VCaP (cell line): ENCODE results near the gene KDM4B.

Experiments used
- H3K27ac ChIP-seq: fragments of 450-650 bp; 2 replicates; pipeline ENCODE4 v1.5.1; 2017
- TF ChIP-seq, protein P1 (sequence below): fragments of 450-650 bp; conservative IDR thresholded peaks from 2 replicates; pipeline ENCODE4 v1.5.1; 2017; ENCODE audit warnings: mild to moderate bottlenecking, moderate library complexity

KDM4B gene

DNA sequence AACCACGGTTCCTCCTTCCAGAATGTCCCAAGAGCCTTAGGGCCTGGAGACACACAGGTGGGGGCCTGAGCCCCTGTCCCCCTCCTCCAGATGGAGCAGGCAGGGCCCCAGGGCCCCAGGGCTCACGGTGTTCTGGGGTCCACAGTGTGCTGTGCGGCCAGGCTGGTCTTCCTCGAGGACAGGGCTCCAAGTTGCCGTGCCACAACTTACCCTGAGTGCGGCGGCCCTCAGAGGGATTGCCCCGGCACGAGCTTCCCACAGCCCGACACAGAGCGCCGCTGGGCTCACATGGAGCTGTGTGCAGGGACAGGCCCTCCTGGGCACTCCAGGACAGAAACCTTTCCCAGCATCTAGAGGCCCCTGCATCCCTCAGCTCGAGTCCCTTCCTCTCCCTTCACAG lies 160.8 kb downstream of the KDM4B start:
- TF ChIP-seq, protein P1, sequence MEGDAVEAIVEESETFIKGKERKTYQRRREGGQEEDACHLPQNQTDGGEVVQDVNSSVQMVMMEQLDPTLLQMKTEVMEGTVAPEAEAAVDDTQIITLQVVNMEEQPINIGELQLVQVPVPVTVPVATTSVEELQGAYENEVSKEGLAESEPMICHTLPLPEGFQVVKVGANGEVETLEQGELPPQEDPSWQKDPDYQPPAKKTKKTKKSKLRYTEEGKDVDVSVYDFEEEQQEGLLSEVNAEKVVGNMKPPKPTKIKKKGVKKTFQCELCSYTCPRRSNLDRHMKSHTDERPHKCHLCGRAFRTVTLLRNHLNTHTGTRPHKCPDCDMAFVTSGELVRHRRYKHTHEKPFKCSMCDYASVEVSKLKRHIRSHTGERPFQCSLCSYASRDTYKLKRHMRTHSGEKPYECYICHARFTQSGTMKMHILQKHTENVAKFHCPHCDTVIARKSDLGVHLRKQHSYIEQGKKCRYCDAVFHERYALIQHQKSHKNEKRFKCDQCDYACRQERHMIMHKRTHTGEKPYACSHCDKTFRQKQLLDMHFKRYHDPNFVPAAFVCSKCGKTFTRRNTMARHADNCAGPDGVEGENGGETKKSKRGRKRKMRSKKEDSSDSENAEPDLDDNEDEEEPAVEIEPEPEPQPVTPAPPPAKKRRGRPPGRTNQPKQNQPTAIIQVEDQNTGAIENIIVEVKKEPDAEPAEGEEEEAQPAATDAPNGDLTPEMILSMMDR = no peak
- H3K27ac ChIP-seq = 0 out of 2 replicates have a peak overlapping the region, but pooled peaks have one; percentile 13

DNA sequence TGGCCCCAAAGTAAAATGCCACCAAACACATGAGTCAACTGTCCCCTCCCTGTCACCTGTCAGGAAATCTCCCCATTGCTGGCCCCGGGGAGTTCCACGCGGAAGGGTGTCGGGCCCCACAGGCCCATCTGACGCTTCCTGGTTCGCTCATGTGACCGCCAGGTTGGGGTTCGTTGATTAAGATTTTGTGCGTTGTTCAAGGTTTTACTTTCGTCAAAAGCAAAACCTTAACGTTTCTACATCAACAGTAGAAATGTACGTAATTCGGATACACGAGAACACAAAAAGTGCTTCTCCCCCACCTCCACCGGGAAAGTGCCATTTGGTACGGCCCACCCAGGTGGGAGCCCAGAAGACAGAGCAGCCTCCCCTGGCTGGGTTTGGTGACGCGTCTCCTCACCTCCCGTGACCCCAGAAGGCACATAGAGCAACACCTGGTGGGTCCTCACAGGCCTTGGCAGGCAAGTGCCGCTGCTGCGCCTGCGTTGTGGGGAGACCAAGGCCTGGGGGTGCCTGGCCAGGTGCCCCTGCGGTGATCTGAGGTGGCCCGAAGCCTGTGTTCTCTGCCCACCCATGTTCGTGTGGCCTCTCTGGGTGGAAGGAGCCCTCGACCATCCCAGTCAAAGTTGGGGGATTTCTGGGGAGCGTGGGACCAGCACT lies 161.6 kb downstream of the KDM4B start:
- H3K27ac ChIP-seq = peak overlapping the region; percentile 13; the same call in 1 of the 2 replicates
- TF ChIP-seq, protein P1 = no peak

DNA sequence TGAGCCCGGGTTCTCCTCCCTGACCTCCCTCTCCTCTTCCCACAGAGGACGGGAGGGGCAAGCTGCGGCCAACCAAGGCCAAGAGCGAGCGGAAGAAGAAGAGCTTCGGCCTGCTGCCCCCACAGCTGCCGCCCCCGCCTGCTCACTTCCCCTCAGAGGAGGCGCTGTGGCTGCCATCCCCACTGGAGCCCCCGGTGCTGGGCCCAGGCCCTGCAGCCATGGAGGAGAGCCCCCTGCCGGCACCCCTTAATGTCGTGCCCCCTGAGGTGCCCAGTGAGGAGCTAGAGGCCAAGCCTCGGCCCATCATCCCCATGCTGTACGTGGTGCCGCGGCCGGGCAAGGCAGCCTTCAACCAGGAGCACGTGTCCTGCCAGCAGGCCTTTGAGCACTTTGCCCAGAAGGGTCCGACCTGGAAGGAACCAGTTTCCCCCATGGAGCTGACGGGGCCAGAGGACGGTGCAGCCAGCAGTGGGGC lies 162.2 kb downstream of the KDM4B start:
- peak overlapping the region; percentile 13; the same call in 1 of the 2 replicates for H3K27ac ChIP-seq
- TF ChIP-seq, protein P1 = no peak

DNA sequence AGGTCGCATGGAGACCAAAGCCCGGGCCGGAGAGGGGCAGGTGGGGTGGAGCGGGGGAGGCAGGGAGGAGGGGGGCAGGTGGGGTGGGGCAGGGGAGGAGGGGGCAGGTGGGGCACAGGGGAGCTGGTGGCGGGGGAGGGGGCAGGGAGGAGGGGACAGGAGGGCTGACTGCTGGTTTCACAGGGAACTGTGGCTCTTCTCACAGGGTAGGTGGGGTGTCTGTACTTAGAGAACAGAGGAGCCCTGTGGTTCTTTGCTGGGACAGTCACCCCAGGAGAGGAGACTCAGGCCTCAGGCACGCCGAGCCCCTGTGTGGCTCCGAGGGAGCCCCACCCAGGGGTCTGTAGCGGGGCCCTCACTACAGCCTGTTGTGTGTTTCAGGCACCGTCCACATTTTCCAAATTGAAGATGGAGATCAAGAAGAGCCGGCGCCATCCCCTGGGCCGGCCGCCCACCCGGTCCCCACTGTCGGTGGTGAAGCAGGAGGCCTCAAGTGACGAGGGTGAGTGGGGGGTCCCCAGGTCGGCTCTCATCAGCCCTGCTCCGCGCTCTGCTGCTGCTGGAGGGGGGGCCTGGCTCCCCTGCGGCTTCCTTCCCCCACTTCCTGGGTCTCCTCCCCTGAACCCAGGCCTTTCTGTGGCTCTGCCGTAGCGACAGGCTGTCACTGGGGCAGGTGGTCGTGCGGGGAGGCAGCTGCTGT lies 162.7 kb downstream of the KDM4B start:
- TF ChIP-seq, protein P1 = no peak
- H3K27ac ChIP-seq = peak overlapping the region; percentile 82

DNA sequence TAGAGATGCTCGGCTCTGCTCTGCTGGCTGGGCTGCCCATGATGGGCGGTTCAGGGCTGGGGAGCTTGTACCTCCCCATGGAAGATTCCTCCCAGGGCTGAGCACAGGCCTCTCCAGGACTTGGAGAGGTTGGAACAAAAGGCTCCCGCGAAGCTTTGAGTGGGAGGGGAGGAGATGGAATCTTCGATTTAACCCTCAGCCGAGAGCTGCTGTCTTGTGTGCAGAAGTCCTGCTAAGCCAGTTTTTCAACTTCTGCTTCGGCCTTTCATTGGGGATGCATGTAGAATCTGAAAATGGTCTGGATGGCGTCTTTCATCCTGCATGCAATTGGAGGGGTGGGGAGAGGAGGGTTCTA lies 163.3 kb downstream of the KDM4B start:
- TF ChIP-seq, protein P1 = no peak
- H3K27ac ChIP-seq = peak overlapping the region; percentile 82

DNA sequence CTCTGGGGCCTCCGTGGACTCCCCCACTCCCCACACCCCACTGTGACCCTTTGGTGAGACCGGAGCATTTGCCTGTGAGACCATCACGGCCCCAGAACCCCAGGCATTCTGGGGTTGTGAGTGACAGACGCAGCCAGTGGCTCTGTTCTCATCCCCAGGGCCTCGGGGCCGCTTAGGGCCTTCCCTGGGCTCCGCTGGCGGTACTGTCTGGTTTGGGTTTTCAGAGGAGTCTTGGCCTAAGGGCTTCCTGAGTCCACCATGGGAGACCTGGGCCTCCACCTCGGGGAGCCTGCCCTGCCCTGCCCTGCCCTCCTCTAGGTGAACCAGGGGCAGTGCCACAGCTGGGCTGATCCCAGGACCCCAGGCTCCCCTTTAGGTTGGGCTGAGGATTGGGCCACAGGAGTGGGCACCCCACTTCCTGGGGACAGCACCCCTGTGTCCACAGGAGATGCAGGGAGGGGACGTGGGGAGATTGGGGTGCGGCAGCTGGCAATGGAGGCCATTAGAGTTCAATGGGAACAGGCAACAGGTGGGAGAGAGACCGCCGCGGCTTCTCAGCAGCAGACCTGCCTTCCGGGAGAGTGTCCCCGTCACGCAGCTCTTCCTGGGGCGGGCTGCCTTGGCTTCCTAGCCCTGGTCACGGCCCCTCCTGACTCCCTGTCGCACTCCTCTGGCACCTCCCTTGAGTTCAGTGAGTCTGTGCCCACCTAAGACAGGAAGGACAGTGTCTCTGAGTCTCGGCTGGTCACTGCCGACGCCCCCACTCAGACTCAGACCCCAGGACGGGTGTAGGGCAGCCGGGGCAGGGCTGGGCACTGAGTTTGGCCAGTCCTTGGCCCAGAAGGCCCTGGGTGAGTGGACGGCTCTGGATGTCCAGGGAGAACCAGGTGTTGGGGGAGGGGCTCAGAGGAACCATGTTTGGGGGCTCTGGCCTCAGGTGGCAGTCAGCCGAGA lies 164.1 kb downstream of the KDM4B start:
- TF ChIP-seq, protein P1 = no peak
- peak overlapping the region; percentile 82 for H3K27ac ChIP-seq
